Loucy (cell line): ENCODE measurements around the gene MCRIP1.

Experiments
- CTCF ChIP-seq: fragments of 200-600 bp; sonication (generic); conservative IDR thresholded peaks from 2 replicates; pipeline ENCODE4 v1.5.1; 2014; ENCODE audit warnings: mild to moderate bottlenecking, antibody characterized with exemption, low read length
- EZH2phosphoT487 ChIP-seq: fragments of 200-600 bp; IDR thresholded peaks from 2 replicates; pipeline ENCODE4 v1.6.1; 2018; ENCODE audit warnings: antibody characterized with exemption, mild to moderate bottlenecking, moderate library complexity, borderline replicate concordance

GRCh38 chr17:81813371-81813684 lies 19.8 kb downstream of the MCRIP1 start:
- TF ChIP-seq CTCF = no peak
- TF ChIP-seq EZH2phosphoT487 = no peak
